K562 (cell line): Measurements from ENCODE around the gene ATXN7. TPM values are rescaled to one million over a fixed set of nuclear protein-coding genes. Genes with fewer than 3 reads are reported as not detected.

Experiments used
- ATAC-seq: fragments of 200-7000 bp; cut with Tn5 transposase; 3 replicates; pipeline ENCODE4 v1.9.1; 2020; ENCODE audit warnings: moderate library complexity
- BruUV-seq: library from RNA; stranded (reverse); fragments of 400-500 nt; replicated peaks from 2 replicates; lab custom pipeline; 2021; lab: Mats Ljungman, UMichigan
- CTCF ChIA-PET: fragments of 300-600 bp; formaldehyde crosslinking; extraction: SDS; loops from one replicate; lab custom pipeline; 2021; ENCODE audit warnings: low intra/inter-chr PET ratio; lab: Yijun Ruan, JAX
- POLR2A ChIA-PET: fragments of 300-600, 350-650 bp; sonication (Branson Sonifier 250); formaldehyde crosslinking; extraction: SDS; loops from one replicate; lab custom pipeline; 2021; ENCODE audit warnings: antibody characterized with exemption, inconsistent platforms; lab: Yijun Ruan, JAX
- DNase-seq, 4 experiments: peaks; one replicate each; pipeline versions ENCODE4 v3.0.0 to v3.0.0-alpha.2; 2011 to 2018; ENCODE audit warnings: low spot score in 3 of 4, mixed read lengths in 3 of 4; ENCODE audit errors: extremely low read depth in 1 of 4
- FAIRE-seq: peaks from 2 replicates; lab custom pipeline; 2011; peaks lifted over from hg19 to GRCh38; lab: Jason Lieb, UNC
- H2AFZ ChIP-seq: 2 replicates; pipeline ENCODE4 v1.6.0; 2011; ENCODE audit warnings: low read depth, low read length, control low read depth, inconsistent platforms
- H3K27ac ChIP-seq: fragments of 200-600 bp; 3 replicates; pipeline ENCODE4 v1.8.0; 2011; ENCODE audit warnings: low read depth, mild to moderate bottlenecking, control low read depth, inconsistent platforms, low read length, moderate library complexity, mixed read lengths; ENCODE audit errors: extremely low read depth
- H3K27me3 ChIP-seq, 2 experiments: fragments of 300-600 bp in 1 of 2; 2 replicates in 1 of 2; 3 replicates in 1 of 2; pipeline versions ENCODE4 v1.6.0 to v1.8.0; 2011; ENCODE audit warnings: inconsistent platforms in 2 of 2, low read length in 2 of 2, mild to moderate bottlenecking in 1 of 2, mixed read lengths in 1 of 2, moderate library complexity in 1 of 2; ENCODE audit not compliant: control insufficient read depth in 2 of 2, insufficient read depth in 2 of 2
- H3K36me3 ChIP-seq: fragments of 300-600 bp; 3 replicates; pipeline ENCODE4 v1.8.0; 2011; ENCODE audit warnings: mild to moderate bottlenecking, low read length, inconsistent platforms; ENCODE audit not compliant: control insufficient read depth, insufficient read depth
- H3K4me1 ChIP-seq, 2 experiments: fragments of 200-600 bp in 1 of 2; replicated peaks in 1 of 2; 2 replicates in 1 of 2; 3 replicates in 1 of 2; pipeline versions ENCODE4 v1.5.1 to v1.8.0; 2011; ENCODE audit warnings: inconsistent platforms in 2 of 2, low read length in 2 of 2, mild to moderate bottlenecking in 1 of 2, mixed read lengths in 1 of 2, moderate library complexity in 1 of 2; ENCODE audit not compliant: control insufficient read depth in 2 of 2, insufficient read depth in 2 of 2
- H3K4me2 ChIP-seq: 2 replicates; pipeline ENCODE4 v1.6.1; 2011; ENCODE audit warnings: low read length, control low read depth, inconsistent platforms, mixed read lengths; ENCODE audit not compliant: insufficient read depth
- H3K4me3 ChIP-seq: fragments of 200-600 bp; sonication (generic), shearing (Covaris generic); 2 replicates; pipeline ENCODE4 v1.5.1; 2016; ENCODE audit warnings: control low read depth, inconsistent platforms
- H3K79me2 ChIP-seq: fragments of 200-600 bp; 3 replicates; pipeline ENCODE4 v1.8.0; 2011; ENCODE audit warnings: low read length, inconsistent platforms; ENCODE audit not compliant: control insufficient read depth, insufficient read depth
- H3K9ac ChIP-seq, 2 experiments: 2 replicates each; pipeline versions ENCODE4 v1.6.0 to v1.6.1; 2011; ENCODE audit warnings: low read depth in 2 of 2, low read length in 2 of 2, control low read depth in 1 of 2, inconsistent platforms in 1 of 2, mild to moderate bottlenecking in 1 of 2, mixed read lengths in 1 of 2; ENCODE audit not compliant: insufficient read depth in 1 of 2
- H3K9me1 ChIP-seq: one replicate; pipeline ENCODE4 v1.6.0; 2011; ENCODE audit warnings: inconsistent platforms, mild to moderate bottlenecking, low read length, moderate library complexity; ENCODE audit not compliant: control insufficient read depth, insufficient read depth
- H3K9me3 ChIP-seq: replicated peaks from 2 replicates; pipeline ENCODE4 v1.5.1; 2011; ENCODE audit warnings: low read depth, low read length, inconsistent platforms; ENCODE audit not compliant: control insufficient read depth, insufficient read depth
- H4K20me1 ChIP-seq: replicated peaks from 2 replicates; pipeline ENCODE4 v1.6.1; 2011; ENCODE audit warnings: low read length, inconsistent platforms, mixed read lengths; ENCODE audit not compliant: control insufficient read depth, insufficient read depth
- KLF1 ChIP-seq: fragments of 450-650 bp; IDR thresholded peaks from 2 replicates; pipeline ENCODE4 v1.6.1; 2016; ENCODE audit warnings: missing genetic modification characterization, missing compliant biosample characterization
- MITF ChIP-seq: IDR thresholded peaks from 2 replicates; pipeline ENCODE4 v1.6.1; 2014; ENCODE audit warnings: antibody characterized with exemption
- POLR2B ChIP-seq: fragments of 450-650 bp; IDR thresholded peaks from 2 replicates; pipeline ENCODE4 v1.6.1; 2018; ENCODE audit warnings: low read depth; ENCODE audit not compliant: partially characterized antibody
- PRPF4 ChIP-seq: fragments of 200-400 bp; formaldehyde crosslinking; IDR thresholded peaks from one replicate; pipeline ENCODE4 v1.6.1; 2017; ENCODE audit warnings: low read length, low read depth, mild to moderate bottlenecking; ENCODE audit not compliant: insufficient read depth, poor library complexity, severe bottlenecking
- RREB1 ChIP-seq: fragments of 250-450 bp; sonication (Bioruptor Pico); IDR thresholded peaks from 2 replicates; pipeline ENCODE4 v1.4.0; 2020
- SREBF2 ChIP-seq: sonication (generic); formaldehyde crosslinking; IDR thresholded peaks from 2 replicates; pipeline ENCODE4 v1.4.0; 2020; ENCODE audit warnings: mild to moderate bottlenecking, missing genetic modification reagents
- ZBTB5 ChIP-seq: fragments of 450-650 bp; IDR thresholded peaks from 2 replicates; pipeline ENCODE4 v1.6.1; 2017; ENCODE audit warnings: antibody characterized with exemption
- ZFP91 ChIP-seq: sonication (generic); formaldehyde crosslinking; IDR thresholded peaks from 2 replicates; pipeline ENCODE4 v1.8.0; 2022; ENCODE audit warnings: mild to moderate bottlenecking, missing genetic modification reagents
- ZNF121 ChIP-seq: sonication (generic); formaldehyde crosslinking; conservative IDR thresholded peaks from 2 replicates; pipeline ENCODE4 v1.8.0; 2022; ENCODE audit warnings: missing genetic modification reagents
- ZNF668 ChIP-seq: fragments of 250-450 bp; sonication (Bioruptor Pico); IDR thresholded peaks from 2 replicates; pipeline ENCODE4 v1.8.0; 2022; ENCODE audit warnings: mild to moderate bottlenecking, inconsistent platforms
- WGBS: fragments of 100-300 bp; shearing (Covaris generic); methylation state at CpG from one replicate; pipeline ENCODE4 v1.1.6; 2016; ENCODE audit warnings: low coverage, mixed read lengths; ENCODE audit not compliant: insufficient coverage; ENCODE audit errors: missing lambda C conversion rate; 5-methylcytosine and 5-hydroxymethylcytosine counted together
- in situ Hi-C: fragments of 300-500 bp; cut with MboI; formaldehyde crosslinking; loops from 4 replicates; pipeline ENCODE4 v1.15.0; 2018; ENCODE audit warnings: inconsistent platforms, mixed read lengths
- intact Hi-C: fragments of 100-400 bp; cut with micrococcal nuclease; formaldehyde crosslinking; loops from 2 replicates; pipeline ENCODE4 v1.14.2; 2022
- polyA plus RNA-seq, 8 experiments: library from polyadenylated mRNA; depleted of rRNA in 4 of 8; stranded (reverse) in 5 of 8; unstranded in 3 of 8; fragments of >200 nt; fragmentation: Nextera tagmentation in 2 of 8; fragmentation: Illumina TruSeq in 1 of 8; extraction: Ambion mirVana in 2 of 8; extraction: Trizol in 1 of 8; gene quantifications; 2 replicates each; pipeline versions ENCODE4 v1.2.1 to v1.2.3, GENCODE V29; 2011 to 2014; ENCODE audit warnings: inconsistent platforms in 1 of 8, missing spikeins in 1 of 8
- total RNA-seq, 7 experiments: library from RNA; depleted of rRNA in 6 of 7; stranded (reverse); fragments of >200 nt in 6 of 7; fragmentation: Illumina TruSeq in 2 of 7; extraction: Trizol in 2 of 7; gene quantifications; 2 replicates each; pipeline versions ENCODE4 v1.2.1 to v1.2.3, GENCODE V29; 2011 to 2021; ENCODE audit warnings: low replicate concordance in 1 of 7

Gene ATXN7
- total and polyA plus RNA-seq, 9 of the 15 experiments (the other 6 are each of a cell fraction or from before 2014, with no cell fraction given) = 0.41 to 9.2 (median 6.7) TPM

GRCh38 chr3:63870615-63871005 lies 6.9 kb downstream of the ATXN7 start:
- Histone ChIP-seq H3K79me2 (peaks cover 80% of the 10 kb centered on the region), H4K20me1 (no peaks in the 10 kb centered on the region), H3K27me3 (no peaks in the 10 kb centered on the region), H3K4me1 (no peaks in the 10 kb centered on the region), H2AFZ (no peak overlapping the region), H3K9ac (no peak overlapping the region), H3K36me3 (peaks cover 8% of the 10 kb centered on the region; the same call in 1 of the 3 replicates), H3K4me2 (no peak overlapping the region), H3K4me3 (no peak overlapping the region), H3K27ac (no peak overlapping the region), H3K9me1 (no peaks in the 10 kb centered on the region), H3K9me3 (no peaks in the 10 kb centered on the region)
- POLR2A ChIA-PET = interaction anchor here (1.5 kb wide), 1 partner anchor 19 kb away, joined by 4 read pairs; no protein-coding TSS in a partner anchor
- CTCF ChIA-PET = no interaction called here
- WGBS = 92% methylated on average over 2 of the region's 2 CpGs
- no TSS peak for BruUV-seq
- intact Hi-C loops (no loop called here), in situ Hi-C loops (no loop called here)
- no peak for DNase-seq
- no peak for ATAC-seq
- FAIRE-seq = no peak
- no peak for TF ChIP-seq PRPF4
- TF ChIP-seq ZNF668 (CRISPR knock-in tag) = no peak
- no peak for TF ChIP-seq ZBTB5
- TF ChIP-seq SREBF2 (CRISPR knock-in tag) = no peak
- TF ChIP-seq ZNF121 = no peak
- TF ChIP-seq MITF = no peak
- no peak for TF ChIP-seq ZFP91 (CRISPR knock-in tag)
- TF ChIP-seq POLR2B = no peak
- no peak for TF ChIP-seq KLF1 (tag)
- no peak for TF ChIP-seq RREB1 (CRISPR knock-in tag)
